Esophagus squamous epithelium (tissue), 4 donors: ENCODE measurements around the gene CHST10.

ENCODE experiments used
- POLR2A ChIP-seq, 4 donors: fragments of 450-650 bp; IDR thresholded peaks; one replicate each; pipeline ENCODE4 v1.6.1; 2017; ENCODE audit warnings: antibody characterized with exemption in 4 of 4, mild to moderate bottlenecking in 4 of 4, moderate library complexity in 3 of 4
- TF ChIP-seq, protein P1 (sequence below), 6 experiments: fragments of 450-650 bp in 4 of 6; fragments of 200-600 bp in 2 of 6; sonication (generic) in 2 of 6; IDR thresholded peaks; one replicate each; pipeline ENCODE4 v1.5.1; 2016 to 2019; ENCODE audit warnings: antibody characterized with exemption in 6 of 6, mild to moderate bottlenecking in 4 of 6, moderate library complexity in 4 of 6

GRCh38 chr2:100411841-100412292, 5.6 kb downstream of the CHST10 start:
- TF ChIP-seq, protein P1, sequence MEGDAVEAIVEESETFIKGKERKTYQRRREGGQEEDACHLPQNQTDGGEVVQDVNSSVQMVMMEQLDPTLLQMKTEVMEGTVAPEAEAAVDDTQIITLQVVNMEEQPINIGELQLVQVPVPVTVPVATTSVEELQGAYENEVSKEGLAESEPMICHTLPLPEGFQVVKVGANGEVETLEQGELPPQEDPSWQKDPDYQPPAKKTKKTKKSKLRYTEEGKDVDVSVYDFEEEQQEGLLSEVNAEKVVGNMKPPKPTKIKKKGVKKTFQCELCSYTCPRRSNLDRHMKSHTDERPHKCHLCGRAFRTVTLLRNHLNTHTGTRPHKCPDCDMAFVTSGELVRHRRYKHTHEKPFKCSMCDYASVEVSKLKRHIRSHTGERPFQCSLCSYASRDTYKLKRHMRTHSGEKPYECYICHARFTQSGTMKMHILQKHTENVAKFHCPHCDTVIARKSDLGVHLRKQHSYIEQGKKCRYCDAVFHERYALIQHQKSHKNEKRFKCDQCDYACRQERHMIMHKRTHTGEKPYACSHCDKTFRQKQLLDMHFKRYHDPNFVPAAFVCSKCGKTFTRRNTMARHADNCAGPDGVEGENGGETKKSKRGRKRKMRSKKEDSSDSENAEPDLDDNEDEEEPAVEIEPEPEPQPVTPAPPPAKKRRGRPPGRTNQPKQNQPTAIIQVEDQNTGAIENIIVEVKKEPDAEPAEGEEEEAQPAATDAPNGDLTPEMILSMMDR (IDR thresholded peaks at IDR 0.05), result no peak
- no peak for TF ChIP-seq POLR2A (IDR thresholded peaks at IDR 0.05)
